ENCODE measurements around the gene BTBD18. TPM values are rescaled to one million over a fixed set of nuclear protein-coding genes. Genes with fewer than 3 reads are reported as not detected.
A peak's percentile ranks its signal among the peaks of the same experiment; 100 is the strongest.

Gene BTBD18
- total and polyA plus RNA-seq, 2 of the 13 experiments (the other 11 are each of a cell fraction or from before 2014, with no cell fraction given) = not detected

DNA sequence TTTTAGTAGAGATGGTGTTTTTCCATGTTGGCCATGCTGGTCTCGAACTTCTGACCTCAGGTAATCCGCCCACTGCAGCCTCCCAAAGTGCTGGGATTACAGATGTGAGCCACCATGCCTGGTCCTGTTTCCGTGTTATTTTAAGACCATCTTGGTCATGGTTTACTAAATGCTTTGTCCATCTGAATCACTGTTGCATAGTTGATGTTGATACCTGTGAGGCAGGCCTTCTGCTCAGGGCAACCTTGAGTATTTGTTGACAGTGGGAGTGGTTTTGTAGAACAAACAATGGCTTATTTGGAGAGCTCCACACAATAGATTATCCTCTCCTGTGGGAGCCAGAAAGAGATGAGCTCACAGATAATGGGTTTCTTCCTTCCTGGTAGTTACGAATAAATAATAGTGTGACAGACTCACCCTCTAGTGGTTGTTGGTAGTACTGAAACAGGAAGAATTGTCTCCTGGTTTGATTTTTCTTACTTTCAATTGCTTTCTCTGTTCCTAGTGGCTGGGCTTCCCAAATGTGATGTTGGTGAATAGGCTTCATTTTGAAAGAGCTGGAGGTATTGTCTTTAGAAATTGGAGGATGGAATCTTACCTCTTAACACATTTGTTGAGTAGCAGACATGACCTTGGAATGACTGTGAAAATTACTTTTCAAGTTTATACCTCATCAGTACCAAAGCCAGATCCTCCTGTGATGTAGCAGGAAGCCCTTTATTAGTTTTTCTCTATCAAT lies 49.0 kb upstream of the BTBD18 start (continued):
- TF ChIP-seq, protein P1, sequence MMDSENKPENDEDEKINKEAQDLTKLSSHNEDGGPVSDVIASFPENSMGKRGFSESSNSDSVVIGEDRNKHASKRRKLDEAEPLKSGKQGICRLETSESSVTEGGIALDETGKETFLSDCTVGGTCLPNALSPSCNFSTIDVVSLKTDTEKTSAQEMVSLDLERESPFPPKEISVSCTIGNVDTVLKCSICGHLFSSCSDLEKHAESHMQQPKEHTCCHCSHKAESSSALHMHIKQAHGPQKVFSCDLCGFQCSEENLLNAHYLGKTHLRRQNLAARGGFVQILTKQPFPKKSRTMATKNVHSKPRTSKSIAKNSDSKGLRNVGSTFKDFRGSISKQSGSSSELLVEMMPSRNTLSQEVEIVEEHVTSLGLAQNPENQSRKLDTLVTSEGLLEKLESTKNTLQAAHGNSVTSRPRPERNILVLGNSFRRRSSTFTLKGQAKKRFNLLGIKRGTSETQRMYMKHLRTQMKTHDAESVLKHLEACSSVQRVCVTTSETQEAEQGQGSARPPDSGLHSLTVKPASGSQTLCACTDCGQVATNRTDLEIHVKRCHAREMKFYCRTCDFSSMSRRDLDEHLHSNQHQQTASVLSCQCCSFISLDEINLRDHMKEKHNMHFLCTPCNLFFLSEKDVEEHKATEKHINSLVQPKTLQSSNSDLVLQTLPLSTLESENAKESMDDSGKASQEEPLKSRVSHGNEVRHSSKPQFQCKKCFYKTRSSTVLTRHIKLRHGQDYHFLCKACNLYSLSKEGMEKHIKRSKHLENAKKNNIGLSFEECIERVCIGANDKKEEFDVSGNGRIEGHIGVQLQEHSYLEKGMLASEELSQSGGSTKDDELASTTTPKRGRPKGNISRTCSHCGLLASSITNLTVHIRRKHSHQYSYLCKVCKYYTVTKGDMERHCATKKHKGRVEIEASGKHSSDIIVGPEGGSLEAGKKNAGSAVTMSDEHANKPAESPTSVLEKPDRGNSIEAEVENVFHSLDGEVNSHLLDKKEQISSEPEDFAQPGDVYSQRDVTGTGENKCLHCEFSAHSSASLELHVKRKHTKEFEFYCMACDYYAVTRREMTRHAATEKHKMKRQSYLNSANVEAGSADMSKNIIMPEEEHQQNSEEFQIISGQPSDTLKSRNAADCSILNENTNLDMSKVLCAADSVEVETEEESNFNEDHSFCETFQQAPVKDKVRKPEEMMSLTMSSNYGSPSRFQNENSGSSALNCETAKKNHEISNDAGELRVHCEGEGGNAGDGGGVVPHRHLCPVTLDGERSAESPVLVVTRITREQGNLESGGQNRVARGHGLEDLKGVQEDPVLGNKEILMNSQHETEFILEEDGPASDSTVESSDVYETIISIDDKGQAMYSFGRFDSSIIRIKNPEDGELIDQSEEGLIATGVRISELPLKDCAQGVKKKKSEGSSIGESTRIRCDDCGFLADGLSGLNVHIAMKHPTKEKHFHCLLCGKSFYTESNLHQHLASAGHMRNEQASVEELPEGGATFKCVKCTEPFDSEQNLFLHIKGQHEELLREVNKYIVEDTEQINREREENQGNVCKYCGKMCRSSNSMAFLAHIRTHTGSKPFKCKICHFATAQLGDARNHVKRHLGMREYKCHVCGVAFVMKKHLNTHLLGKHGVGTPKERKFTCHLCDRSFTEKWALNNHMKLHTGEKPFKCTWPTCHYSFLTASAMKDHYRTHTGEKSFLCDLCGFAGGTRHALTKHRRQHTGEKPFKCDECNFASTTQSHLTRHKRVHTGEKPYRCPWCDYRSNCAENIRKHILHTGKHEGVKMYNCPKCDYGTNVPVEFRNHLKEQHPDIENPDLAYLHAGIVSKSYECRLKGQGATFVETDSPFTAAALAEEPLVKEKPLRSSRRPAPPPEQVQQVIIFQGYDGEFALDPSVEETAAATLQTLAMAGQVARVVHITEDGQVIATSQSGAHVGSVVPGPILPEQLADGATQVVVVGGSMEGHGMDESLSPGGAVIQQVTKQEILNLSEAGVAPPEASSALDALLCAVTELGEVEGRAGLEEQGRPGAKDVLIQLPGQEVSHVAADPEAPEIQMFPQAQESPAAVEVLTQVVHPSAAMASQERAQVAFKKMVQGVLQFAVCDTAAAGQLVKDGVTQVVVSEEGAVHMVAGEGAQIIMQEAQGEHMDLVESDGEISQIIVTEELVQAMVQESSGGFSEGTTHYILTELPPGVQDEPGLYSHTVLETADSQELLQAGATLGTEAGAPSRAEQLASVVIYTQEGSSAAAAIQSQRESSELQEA (CRISPR knock-in tag; IDR thresholded peaks at IDR 0.05; ENCODE audit: not compliant biosample characterization) = no peak
- TF ChIP-seq PTBP1 (IDR thresholded peaks at IDR 0.05; ENCODE audit: low read depth, low read length, poor library complexity, severe bottlenecking) = no peak
- no peak for TF ChIP-seq FLYWCH1 (CRISPR knock-in tag; IDR thresholded peaks at IDR 0.05)
- TF ChIP-seq HOXA5 (CRISPR knock-in tag; IDR thresholded peaks at IDR 0.05) = peak; percentile 15; the same call in 1 of the 2 replicates
- TF ChIP-seq JARID2 (CRISPR knock-in tag; IDR thresholded peaks at IDR 0.05; ENCODE audit: insufficient replicate concordance) = no peak
- no peak; the same call in 1 of the 2 replicates for TF ChIP-seq CCDC6 (CRISPR knock-in tag; IDR thresholded peaks at IDR 0.05)
- TF ChIP-seq, protein P2, sequence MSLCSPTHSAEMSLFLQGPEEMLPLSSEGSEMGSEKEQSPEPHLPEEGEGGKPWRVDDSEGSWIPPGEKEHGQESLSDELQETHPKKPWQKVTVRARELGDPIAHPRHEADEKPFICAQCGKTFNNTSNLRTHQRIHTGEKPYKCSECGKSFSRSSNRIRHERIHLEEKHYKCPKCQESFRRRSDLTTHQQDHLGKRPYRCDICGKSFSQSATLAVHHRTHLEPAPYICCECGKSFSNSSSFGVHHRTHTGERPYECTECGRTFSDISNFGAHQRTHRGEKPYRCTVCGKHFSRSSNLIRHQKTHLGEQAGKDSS (CRISPR knock-in tag; IDR thresholded peaks at IDR 0.05; ENCODE audit: borderline replicate concordance, low read depth) = no peak
- TF ChIP-seq, protein P3, sequence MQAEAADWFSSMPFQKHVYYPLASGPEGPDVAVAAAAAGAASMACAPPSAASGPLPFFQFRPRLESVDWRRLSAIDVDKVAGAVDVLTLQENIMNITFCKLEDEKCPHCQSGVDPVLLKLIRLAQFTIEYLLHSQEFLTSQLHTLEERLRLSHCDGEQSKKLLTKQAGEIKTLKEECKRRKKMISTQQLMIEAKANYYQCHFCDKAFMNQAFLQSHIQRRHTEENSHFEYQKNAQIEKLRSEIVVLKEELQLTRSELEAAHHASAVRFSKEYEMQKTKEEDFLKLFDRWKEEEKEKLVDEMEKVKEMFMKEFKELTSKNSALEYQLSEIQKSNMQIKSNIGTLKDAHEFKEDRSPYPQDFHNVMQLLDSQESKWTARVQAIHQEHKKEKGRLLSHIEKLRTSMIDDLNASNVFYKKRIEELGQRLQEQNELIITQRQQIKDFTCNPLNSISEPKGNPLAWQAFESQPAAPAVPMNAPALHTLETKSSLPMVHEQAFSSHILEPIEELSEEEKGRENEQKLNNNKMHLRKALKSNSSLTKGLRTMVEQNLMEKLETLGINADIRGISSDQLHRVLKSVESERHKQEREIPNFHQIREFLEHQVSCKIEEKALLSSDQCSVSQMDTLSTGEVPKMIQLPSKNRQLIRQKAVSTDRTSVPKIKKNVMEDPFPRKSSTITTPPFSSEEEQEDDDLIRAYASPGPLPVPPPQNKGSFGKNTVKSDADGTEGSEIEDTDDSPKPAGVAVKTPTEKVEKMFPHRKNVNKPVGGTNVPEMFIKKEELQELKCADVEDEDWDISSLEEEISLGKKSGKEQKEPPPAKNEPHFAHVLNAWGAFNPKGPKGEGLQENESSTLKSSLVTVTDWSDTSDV (CRISPR knock-in tag; IDR thresholded peaks at IDR 0.05) = no peak
- TF ChIP-seq, protein P4, sequence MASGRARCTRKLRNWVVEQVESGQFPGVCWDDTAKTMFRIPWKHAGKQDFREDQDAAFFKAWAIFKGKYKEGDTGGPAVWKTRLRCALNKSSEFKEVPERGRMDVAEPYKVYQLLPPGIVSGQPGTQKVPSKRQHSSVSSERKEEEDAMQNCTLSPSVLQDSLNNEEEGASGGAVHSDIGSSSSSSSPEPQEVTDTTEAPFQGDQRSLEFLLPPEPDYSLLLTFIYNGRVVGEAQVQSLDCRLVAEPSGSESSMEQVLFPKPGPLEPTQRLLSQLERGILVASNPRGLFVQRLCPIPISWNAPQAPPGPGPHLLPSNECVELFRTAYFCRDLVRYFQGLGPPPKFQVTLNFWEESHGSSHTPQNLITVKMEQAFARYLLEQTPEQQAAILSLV (CRISPR knock-in tag; IDR thresholded peaks at IDR 0.05; ENCODE audit: borderline replicate concordance) = no peak
- TF ChIP-seq, protein P5, sequence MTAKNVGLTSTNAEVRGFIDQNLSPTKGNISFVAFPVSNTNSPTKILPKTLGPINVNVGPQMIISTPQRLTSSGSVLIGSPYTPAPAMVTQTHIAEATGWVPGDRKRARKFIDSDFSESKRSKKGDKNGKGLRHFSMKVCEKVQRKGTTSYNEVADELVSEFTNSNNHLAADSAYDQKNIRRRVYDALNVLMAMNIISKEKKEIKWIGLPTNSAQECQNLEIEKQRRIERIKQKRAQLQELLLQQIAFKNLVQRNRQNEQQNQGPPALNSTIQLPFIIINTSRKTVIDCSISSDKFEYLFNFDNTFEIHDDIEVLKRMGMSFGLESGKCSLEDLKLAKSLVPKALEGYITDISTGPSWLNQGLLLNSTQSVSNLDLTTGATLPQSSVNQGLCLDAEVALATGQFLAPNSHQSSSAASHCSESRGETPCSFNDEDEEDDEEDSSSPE (CRISPR knock-in tag; IDR thresholded peaks at IDR 0.05) = no peak
- no peak for TF ChIP-seq MEIS2 (CRISPR knock-in tag; IDR thresholded peaks at IDR 0.05)
- TF ChIP-seq ZNF234 (CRISPR knock-in tag; conservative IDR thresholded peaks at IDR 0.05) = no peak
- no peak for TF ChIP-seq ZNF138 (CRISPR knock-in tag; IDR thresholded peaks at IDR 0.05; ENCODE audit: low read depth)

Data from HepG2 (cell line).